Neuronal stem cell (in vitro differentiated cells): ENCODE measurements around the gene S1PR3.

ENCODE experiments used
- DNase-seq: peaks from one replicate; pipeline ENCODE4 v3.0.0-alpha.2; 2013; ENCODE audit warnings: low spot score
- H2AFZ ChIP-seq: one replicate; pipeline ENCODE4 v1.6.1; 2013; ENCODE audit warnings: mild to moderate bottlenecking, low read length, inconsistent platforms
- H2AK5ac ChIP-seq: 2 replicates; pipeline ENCODE4 v1.6.1; 2013; ENCODE audit warnings: low read depth, mild to moderate bottlenecking, inconsistent platforms, low read length, moderate library complexity, mixed read lengths
- H2BK120ac ChIP-seq: 2 replicates; pipeline ENCODE4 v1.6.1; 2013; ENCODE audit warnings: low read depth, mild to moderate bottlenecking, inconsistent platforms, low read length, moderate library complexity, mixed read lengths
- H2BK12ac ChIP-seq: one replicate; pipeline ENCODE4 v1.6.1; 2013; ENCODE audit warnings: low read length, inconsistent platforms
- H2BK15ac ChIP-seq: 2 replicates; pipeline ENCODE4 v1.6.1; 2013; ENCODE audit warnings: mild to moderate bottlenecking, low read length, inconsistent platforms, mixed read lengths
- H2BK5ac ChIP-seq: one replicate; pipeline ENCODE4 v1.6.1; 2013; ENCODE audit warnings: inconsistent platforms, mild to moderate bottlenecking, low read length, moderate library complexity
- H3K14ac ChIP-seq: one replicate; pipeline ENCODE4 v1.6.1; 2013; ENCODE audit warnings: low read length, inconsistent platforms
- H3K18ac ChIP-seq: 2 replicates; pipeline ENCODE4 v1.6.1; 2013; ENCODE audit warnings: low read length, inconsistent platforms
- H3K23ac ChIP-seq: 2 replicates; pipeline ENCODE4 v1.6.1; 2013; ENCODE audit warnings: low read depth, mild to moderate bottlenecking, mixed read lengths, low read length, inconsistent platforms; ENCODE audit not compliant: poor library complexity
- H3K27ac ChIP-seq: replicated peaks from 3 replicates; pipeline ENCODE4 v1.5.1; 2013; ENCODE audit warnings: low read length, inconsistent platforms
- H3K27me3 ChIP-seq, 3 experiments: 2 replicates each; pipeline ENCODE4 v1.6.1; 2013; ENCODE audit warnings: low read length in 3 of 3, mild to moderate bottlenecking in 2 of 3, inconsistent platforms in 1 of 3, low read depth in 1 of 3, mixed read lengths in 1 of 3, moderate library complexity in 1 of 3; ENCODE audit not compliant: control insufficient read depth in 3 of 3, insufficient read depth in 3 of 3
- H3K36me3 ChIP-seq, 2 donors: replicated peaks in 1 of 2; 2 replicates each; pipeline ENCODE4 v1.6.1; 2013; ENCODE audit warnings: low read length in 2 of 2; ENCODE audit not compliant: control insufficient read depth in 2 of 2, insufficient read depth in 2 of 2
- H3K4ac ChIP-seq: 2 replicates; pipeline ENCODE4 v1.6.1; 2013; ENCODE audit warnings: inconsistent platforms, mild to moderate bottlenecking, low read length, moderate library complexity
- H3K4me1 ChIP-seq, 2 donors: 1 replicate in 1 of 2; 2 replicates in 1 of 2; pipeline ENCODE4 v1.6.1; 2013; ENCODE audit warnings: low read length in 2 of 2, low read depth in 1 of 2; ENCODE audit not compliant: control insufficient read depth in 2 of 2, insufficient read depth in 1 of 2
- H3K4me2 ChIP-seq: one replicate; pipeline ENCODE4 v1.6.1; 2013; ENCODE audit warnings: mild to moderate bottlenecking, low read length, inconsistent platforms; ENCODE audit not compliant: insufficient read depth, poor library complexity, severe bottlenecking
- H3K4me3 ChIP-seq, 2 donors: 2 replicates each; pipeline ENCODE4 v1.5.1; 2013; ENCODE audit warnings: low read length in 2 of 2, mild to moderate bottlenecking in 2 of 2, inconsistent platforms in 1 of 2, moderate library complexity in 1 of 2
- H3K79me1 ChIP-seq: one replicate; pipeline ENCODE4 v1.6.1; 2013; ENCODE audit warnings: low read depth, mild to moderate bottlenecking, inconsistent platforms, low read length, moderate library complexity
- H3K9ac ChIP-seq: one replicate; pipeline ENCODE4 v1.6.1; 2013; ENCODE audit warnings: mild to moderate bottlenecking, low read depth, low read length, inconsistent platforms; ENCODE audit not compliant: poor library complexity
- H3K9me3 ChIP-seq, 2 donors: replicated peaks in 1 of 2; 2 replicates each; pipeline versions ENCODE3 to v1.6.1; 2013; ENCODE audit warnings: low read length in 2 of 2, mild to moderate bottlenecking in 2 of 2, inconsistent platforms in 1 of 2, low read depth in 1 of 2, mixed read lengths in 1 of 2, moderate library complexity in 1 of 2; ENCODE audit not compliant: control insufficient read depth in 2 of 2, insufficient read depth in 1 of 2
- H4K8ac ChIP-seq: one replicate; pipeline ENCODE4 v1.6.1; 2013; ENCODE audit warnings: low read depth, mild to moderate bottlenecking, inconsistent platforms, low read length, moderate library complexity
- H4K91ac ChIP-seq: one replicate; pipeline ENCODE4 v1.6.1; 2013; ENCODE audit warnings: low read length, low read depth, mild to moderate bottlenecking, inconsistent platforms; ENCODE audit not compliant: poor library complexity
- WGBS, 2 donors: extraction: QIAGEN DNeasy Blood & Tissue Kit; methylation state at CpG; one replicate each; pipeline ENCODE4 v1.1.7; 2013; ENCODE audit warnings: missing lambda C conversion rate in 2 of 2, mixed read lengths in 1 of 2; ENCODE audit not compliant: insufficient read length in 2 of 2, insufficient replicate concordance in 1 of 2; ENCODE audit errors: extremely low coverage in 2 of 2; 5-methylcytosine and 5-hydroxymethylcytosine counted together

Gene S1PR3

DNA sequence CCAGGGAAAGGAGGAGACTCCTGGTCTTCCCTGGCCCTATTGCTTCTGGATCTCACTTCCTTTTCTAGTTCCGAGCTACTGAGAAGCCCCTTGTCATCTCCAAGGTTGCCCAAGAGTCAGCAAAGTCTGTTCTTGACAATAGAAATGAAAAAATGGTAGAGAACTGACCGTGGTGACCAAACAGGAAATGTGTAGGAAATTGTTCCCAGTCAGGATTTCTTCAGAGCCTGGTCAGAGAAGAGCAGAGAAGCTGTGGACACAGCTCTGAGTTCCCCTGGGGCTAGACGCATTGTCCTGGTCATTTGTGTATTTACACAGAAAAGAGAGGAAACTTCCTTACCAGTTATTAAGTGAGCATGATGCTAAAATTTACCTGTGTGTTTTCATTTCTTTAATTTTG lies 35.6 kb downstream of the S1PR3 start:
- Histone ChIP-seq H4K8ac (no peak overlapping the region), H3K4me1 (peaks cover 4 to 10% of the 10 kb centered on the region in 2 donors), H2BK15ac (no peak overlapping the region), H3K9me3 (peaks cover 0 to 27% of the 10 kb centered on the region in 2 donors), H3K4me3 (no peak overlapping the region), H3K4ac (no peak overlapping the region), H2BK5ac (no peak overlapping the region), H3K9ac (no peak overlapping the region), H2BK12ac (no peak overlapping the region), H3K36me3 (peaks cover 2 to 72% of the 10 kb centered on the region in 2 donors), H2AK5ac (no peak overlapping the region), H4K91ac (no peak overlapping the region), H2BK120ac (no peak overlapping the region), H3K27me3 (no peaks in the 10 kb centered on the region), H3K4me2 (no peak overlapping the region), H3K14ac (no peak overlapping the region), H3K79me1 (no peaks in the 10 kb centered on the region), H2AFZ (no peak overlapping the region), H3K18ac (no peak overlapping the region), H3K23ac (no peak overlapping the region), H3K27ac (no peak overlapping the region)
- WGBS, 2 donors = no CpG with 5 or more reads among the region's 3 CpGs
- no peak for DNase-seq

DNA sequence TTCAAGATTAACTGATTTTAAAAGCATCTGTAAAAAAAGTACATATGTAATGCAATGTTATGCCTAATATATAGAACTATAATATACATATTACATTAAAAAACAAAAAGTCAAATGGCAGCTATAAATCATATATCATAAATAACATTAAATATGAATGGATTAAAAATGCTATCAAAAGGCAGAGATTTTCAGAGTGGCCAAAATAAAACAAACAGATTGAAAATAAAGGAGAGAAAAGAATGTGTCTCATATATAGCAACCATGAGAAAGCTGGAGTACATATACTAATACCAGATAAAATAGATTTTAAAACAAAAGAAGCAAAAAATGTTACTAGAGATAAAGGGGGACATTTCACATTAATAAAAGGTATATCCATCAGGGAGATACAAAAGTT lies 38.5 kb downstream of the S1PR3 start:
- no peak overlapping the region for H3K4me3 ChIP-seq
- H3K9me3 ChIP-seq = peaks cover 0 to 35% of the 10 kb centered on the region in 2 donors
- no peak overlapping the region for H3K4ac ChIP-seq
- no peak overlapping the region for H3K14ac ChIP-seq
- H2AK5ac ChIP-seq = no peak overlapping the region
- DNase-seq = no peak
- no peaks in the 10 kb centered on the region for H3K27me3 ChIP-seq
- no peak overlapping the region for H3K4me2 ChIP-seq
- H3K36me3 ChIP-seq = peaks cover 2 to 85% of the 10 kb centered on the region in 2 donors
- H2BK12ac ChIP-seq = no peak overlapping the region
- no peak overlapping the region for H2BK5ac ChIP-seq
- H3K27ac ChIP-seq = no peak overlapping the region
- H2BK120ac ChIP-seq = no peak overlapping the region
- H2BK15ac ChIP-seq = no peak overlapping the region
- H3K23ac ChIP-seq = no peak overlapping the region
- H4K91ac ChIP-seq = no peak overlapping the region
- H3K4me1 ChIP-seq = no peaks in the 10 kb centered on the region
- H4K8ac ChIP-seq = no peak overlapping the region
- H3K18ac ChIP-seq = no peak overlapping the region
- H3K9ac ChIP-seq = no peak overlapping the region
- no peaks in the 10 kb centered on the region for H3K79me1 ChIP-seq
- no peak overlapping the region for H2AFZ ChIP-seq

DNA sequence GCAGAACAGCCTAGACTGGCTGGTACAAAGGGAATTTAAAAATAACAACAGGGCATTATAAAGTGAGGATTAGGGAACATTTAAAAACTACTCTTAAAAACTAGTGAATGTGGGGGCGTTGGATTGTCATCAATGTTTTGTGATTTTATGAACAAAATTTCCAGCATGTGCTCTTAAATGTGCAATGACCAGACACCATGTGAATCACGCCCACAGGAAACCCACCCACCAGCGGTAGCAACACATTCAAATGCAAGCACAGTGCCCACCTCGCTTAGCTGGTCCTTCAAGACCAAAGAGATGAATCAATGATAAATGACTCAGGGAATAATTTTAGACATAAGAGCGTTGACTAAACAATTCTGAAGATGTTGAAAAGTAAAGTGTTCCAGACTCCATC lies 40.9 kb downstream of the S1PR3 start:
- WGBS, 2 donors = no CpG with 5 or more reads among the region's 5 CpGs

DNA sequence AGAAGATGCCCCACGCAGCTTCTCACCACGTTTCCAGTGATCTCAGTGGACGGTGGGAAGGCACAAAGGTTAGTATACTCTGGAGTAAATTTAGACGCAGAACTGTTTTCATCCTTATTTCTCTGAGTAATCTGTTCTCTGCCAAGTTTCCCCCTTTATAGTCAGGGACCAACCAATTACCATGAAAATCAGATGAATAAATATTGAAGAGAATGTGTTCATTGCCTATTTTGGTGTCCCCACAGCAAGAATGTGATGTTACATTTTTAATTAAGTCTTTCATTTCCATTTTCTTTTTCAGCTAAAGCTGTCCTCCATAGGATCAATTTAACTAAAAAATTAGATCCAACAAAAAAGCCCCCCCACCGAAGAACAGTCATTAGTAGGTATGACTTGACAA lies 41.4 kb downstream of the S1PR3 start:
- no CpG with 5 or more reads among the region's 5 CpGs for WGBS, 2 donors

More for the DNA sequence above, 40.9 kb downstream of the S1PR3 start:
- Histone ChIP-seq H3K18ac (no peak overlapping the region), H3K4me3 (no peak overlapping the region), H3K14ac (no peak overlapping the region), H2BK120ac (no peak overlapping the region), H2BK5ac (no peak overlapping the region), H3K9ac (no peak overlapping the region), H3K4me2 (no peak overlapping the region), H3K4ac (no peak overlapping the region), H4K8ac (no peak overlapping the region), H3K27ac (no peak overlapping the region), H3K27me3 (no peaks in the 10 kb centered on the region), H3K79me1 (no peaks in the 10 kb centered on the region), H3K36me3 (peaks cover 2 to 85% of the 10 kb centered on the region in 2 donors), H2BK15ac (no peak overlapping the region), H3K4me1 (no peaks in the 10 kb centered on the region), H2AK5ac (no peak overlapping the region), H2BK12ac (no peak overlapping the region), H3K9me3 (peaks cover 0 to 32% of the 10 kb centered on the region in 2 donors), H3K23ac (no peak overlapping the region), H2AFZ (no peak overlapping the region), H4K91ac (no peak overlapping the region)
- DNase-seq = no peak

More for the DNA sequence above, 41.4 kb downstream of the S1PR3 start:
- H3K4me1 ChIP-seq = no peaks in the 10 kb centered on the region
- DNase-seq = no peak
- H3K4ac ChIP-seq = no peak overlapping the region
- no peak overlapping the region for H2BK5ac ChIP-seq
- no peak overlapping the region for H3K9ac ChIP-seq
- H2AK5ac ChIP-seq = no peak overlapping the region
- H3K23ac ChIP-seq = no peak overlapping the region
- H3K27ac ChIP-seq = no peak overlapping the region
- H3K9me3 ChIP-seq = peaks cover under 1 to 32% of the 10 kb centered on the region in 2 donors
- H3K79me1 ChIP-seq = no peaks in the 10 kb centered on the region
- H3K4me3 ChIP-seq = no peak overlapping the region
- H3K4me2 ChIP-seq = no peak overlapping the region
- peaks cover 2 to 89% of the 10 kb centered on the region in 2 donors for H3K36me3 ChIP-seq
- no peak overlapping the region for H4K8ac ChIP-seq
- no peak overlapping the region for H2AFZ ChIP-seq
- no peak overlapping the region for H3K14ac ChIP-seq
- no peak overlapping the region for H2BK120ac ChIP-seq
- H2BK12ac ChIP-seq = no peak overlapping the region
- H2BK15ac ChIP-seq = no peak overlapping the region
- H3K18ac ChIP-seq = no peak overlapping the region
- H3K27me3 ChIP-seq = no peaks in the 10 kb centered on the region
- no peak overlapping the region for H4K91ac ChIP-seq
